Stromal cell of bone marrow (primary cell): ENCODE measurements around the gene APPL1.

Experiments used
- DNase-seq: peaks from one replicate; pipeline ENCODE4 v3.0.0-alpha.2; 2012; ENCODE audit warnings: low read depth

The APPL1 gene

GRCh38 chr3:57268416-57268815 lies 40.9 kb downstream of the APPL1 start:
- DNase-seq, result no peak

GRCh38 chr3:57274845-57275244 lies 47.3 kb downstream of the APPL1 start:
- DNase-seq, result no peak

GRCh38 chr3:57275393-57275792 lies 47.9 kb downstream of the APPL1 start:
- no peak for DNase-seq

- no peak for DNase-seq
Observed at GRCh38 chr3:57278237-57278636, 50.7 kb downstream of the APPL1 start.

GRCh38 chr3:57279685-57280084 lies 52.2 kb downstream of the APPL1 start:
- no peak for DNase-seq

- DNase-seq, result no peak
Observed at GRCh38 chr3:57281715-57282114, 54.2 kb downstream of the APPL1 start.

GRCh38 chr3:57283334-57283733 lies 55.8 kb downstream of the APPL1 start:
- DNase-seq, result no peak

GRCh38 chr3:57287205-57287604 lies 59.7 kb downstream of the APPL1 start:
- DNase-seq, result no peak

- no peak for DNase-seq
Observed at GRCh38 chr3:57288403-57288802, 60.9 kb downstream of the APPL1 start.

- DNase-seq, result no peak
Observed at GRCh38 chr3:57292159-57292896, 64.8 kb downstream of the APPL1 start, which contains the start of gene ASB14. ASB14 (minus strand) TSS chr3:57292685; CDS start chr3:57292033, 652 bp downstream.

GRCh38 chr3:57292897-57293526 lies 65.5 kb downstream of the APPL1 start:
- no peak for DNase-seq

GRCh38 chr3:57298041-57298440 lies 70.5 kb downstream of the APPL1 start:
- peak; percentile 18 for DNase-seq

- DNase-seq, result peak; percentile 24
Observed at GRCh38 chr3:57303520-57303919, 76.0 kb downstream of the APPL1 start.

GRCh38 chr3:57309769-57310360 lies 82.3 kb downstream of the APPL1 start:
- DNase-seq, result no peak

- DNase-seq, result no peak
Observed at GRCh38 chr3:57314204-57314603, 86.7 kb downstream of the APPL1 start.
